NCI-H2171 (cell line): Measurements from ENCODE around the gene MYO3A.

Source experiments
- DNase-seq: peaks from one replicate; lab custom pipeline; 2025; lab: John Stamatoyannopoulos, UW

The MYO3A gene, protein sequence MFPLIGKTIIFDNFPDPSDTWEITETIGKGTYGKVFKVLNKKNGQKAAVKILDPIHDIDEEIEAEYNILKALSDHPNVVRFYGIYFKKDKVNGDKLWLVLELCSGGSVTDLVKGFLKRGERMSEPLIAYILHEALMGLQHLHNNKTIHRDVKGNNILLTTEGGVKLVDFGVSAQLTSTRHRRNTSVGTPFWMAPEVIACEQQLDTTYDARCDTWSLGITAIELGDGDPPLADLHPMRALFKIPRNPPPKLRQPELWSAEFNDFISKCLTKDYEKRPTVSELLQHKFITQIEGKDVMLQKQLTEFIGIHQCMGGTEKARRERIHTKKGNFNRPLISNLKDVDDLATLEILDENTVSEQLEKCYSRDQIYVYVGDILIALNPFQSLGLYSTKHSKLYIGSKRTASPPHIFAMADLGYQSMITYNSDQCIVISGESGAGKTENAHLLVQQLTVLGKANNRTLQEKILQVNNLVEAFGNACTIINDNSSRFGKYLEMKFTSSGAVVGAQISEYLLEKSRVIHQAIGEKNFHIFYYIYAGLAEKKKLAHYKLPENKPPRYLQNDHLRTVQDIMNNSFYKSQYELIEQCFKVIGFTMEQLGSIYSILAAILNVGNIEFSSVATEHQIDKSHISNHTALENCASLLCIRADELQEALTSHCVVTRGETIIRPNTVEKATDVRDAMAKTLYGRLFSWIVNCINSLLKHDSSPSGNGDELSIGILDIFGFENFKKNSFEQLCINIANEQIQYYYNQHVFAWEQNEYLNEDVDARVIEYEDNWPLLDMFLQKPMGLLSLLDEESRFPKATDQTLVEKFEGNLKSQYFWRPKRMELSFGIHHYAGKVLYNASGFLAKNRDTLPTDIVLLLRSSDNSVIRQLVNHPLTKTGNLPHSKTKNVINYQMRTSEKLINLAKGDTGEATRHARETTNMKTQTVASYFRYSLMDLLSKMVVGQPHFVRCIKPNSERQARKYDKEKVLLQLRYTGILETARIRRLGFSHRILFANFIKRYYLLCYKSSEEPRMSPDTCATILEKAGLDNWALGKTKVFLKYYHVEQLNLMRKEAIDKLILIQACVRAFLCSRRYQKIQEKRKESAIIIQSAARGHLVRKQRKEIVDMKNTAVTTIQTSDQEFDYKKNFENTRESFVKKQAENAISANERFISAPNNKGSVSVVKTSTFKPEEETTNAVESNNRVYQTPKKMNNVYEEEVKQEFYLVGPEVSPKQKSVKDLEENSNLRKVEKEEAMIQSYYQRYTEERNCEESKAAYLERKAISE (N-terminal part only)

DNA sequence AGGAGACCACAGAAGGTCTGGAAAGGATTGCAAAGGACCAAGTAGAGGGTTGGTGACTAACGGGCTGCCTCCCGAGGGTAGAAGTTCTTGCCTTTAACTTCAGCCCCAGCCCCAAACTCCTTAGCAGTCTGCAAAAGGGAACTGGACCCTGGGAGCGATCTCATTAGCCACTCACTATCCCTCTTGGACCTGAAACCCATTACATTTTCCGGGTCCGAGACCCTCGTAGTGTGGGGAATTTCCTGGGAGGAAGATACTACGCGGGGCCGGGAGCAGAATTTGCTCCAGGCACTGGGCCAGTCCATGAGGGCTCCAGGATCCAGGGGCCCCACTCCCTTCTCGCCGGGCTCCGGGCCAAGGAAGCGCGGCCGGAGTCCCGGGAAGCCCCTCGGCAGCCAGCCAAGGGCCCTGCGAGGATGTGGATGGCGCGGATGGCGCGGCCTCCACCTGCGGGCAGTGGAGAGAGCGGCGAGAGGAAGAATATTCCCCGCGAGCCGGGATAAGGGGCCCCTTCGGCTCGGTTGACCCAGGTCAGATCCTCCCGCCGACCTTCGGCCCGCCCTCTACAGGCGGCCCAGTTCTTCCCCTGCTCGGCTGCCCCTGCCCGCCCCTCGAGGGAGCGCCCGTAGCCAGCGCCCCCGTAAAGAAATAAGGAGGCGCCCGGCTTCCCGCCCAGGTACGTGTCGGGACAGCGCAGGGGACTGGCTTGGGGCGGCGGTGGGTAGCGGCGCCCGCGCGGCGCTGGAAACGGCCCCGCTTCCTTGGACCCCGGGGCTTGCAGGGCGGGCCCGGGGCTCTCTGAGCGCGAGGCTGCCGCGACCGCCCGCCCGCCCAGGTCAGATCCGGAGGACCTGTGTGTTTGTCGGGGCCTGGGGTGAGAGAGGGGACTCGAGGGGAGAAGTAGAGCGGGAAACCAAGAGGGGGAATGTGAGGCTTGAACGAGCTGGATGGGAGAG is at the start of gene MYO3A:
Gene MYO3A (plus strand): TSS at position 577 of the 956 bp plus-strand sequence. CDS start 17,882 bp downstream, outside the sequence.
- DNase-seq, result no peak

DNA sequence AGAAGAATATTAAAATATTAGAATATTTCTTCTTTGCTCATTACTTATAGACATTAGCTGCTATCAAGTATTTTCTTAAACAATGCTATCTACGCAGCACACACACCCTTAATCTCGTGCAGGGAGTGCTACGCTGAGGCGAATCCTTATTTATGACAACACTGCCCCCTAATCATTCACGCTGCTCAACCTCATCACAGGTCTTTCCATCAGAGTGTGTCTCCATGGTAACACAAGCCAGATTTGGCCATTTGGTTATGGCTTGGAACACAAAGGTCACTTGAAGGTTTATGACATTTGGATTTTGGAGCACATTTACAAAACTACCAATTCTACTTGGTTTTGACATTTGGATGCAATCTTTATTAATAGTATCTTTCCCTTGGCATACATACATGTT is 45.4 kb upstream of the MYO3A start:
- no peak for DNase-seq

DNA sequence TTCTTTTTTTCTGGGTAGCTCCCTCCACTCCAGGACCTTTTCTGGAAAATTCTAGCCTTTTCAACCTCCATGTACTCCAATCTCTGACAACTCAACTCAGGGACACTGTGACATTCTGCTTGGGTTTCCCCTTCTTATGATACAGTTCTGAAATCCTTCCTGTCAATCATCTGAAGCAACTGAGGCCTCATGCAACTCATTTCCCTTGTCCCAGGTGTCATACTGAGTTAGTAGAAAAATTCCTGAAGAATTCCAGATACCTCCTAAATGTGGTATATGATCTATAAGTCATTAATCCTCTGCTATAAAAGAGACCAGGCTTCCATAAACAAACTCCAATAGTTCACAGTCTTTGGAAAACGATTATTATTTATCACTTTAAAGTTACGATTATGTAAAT is 43.0 kb upstream of the MYO3A start:
- no peak for DNase-seq

DNA sequence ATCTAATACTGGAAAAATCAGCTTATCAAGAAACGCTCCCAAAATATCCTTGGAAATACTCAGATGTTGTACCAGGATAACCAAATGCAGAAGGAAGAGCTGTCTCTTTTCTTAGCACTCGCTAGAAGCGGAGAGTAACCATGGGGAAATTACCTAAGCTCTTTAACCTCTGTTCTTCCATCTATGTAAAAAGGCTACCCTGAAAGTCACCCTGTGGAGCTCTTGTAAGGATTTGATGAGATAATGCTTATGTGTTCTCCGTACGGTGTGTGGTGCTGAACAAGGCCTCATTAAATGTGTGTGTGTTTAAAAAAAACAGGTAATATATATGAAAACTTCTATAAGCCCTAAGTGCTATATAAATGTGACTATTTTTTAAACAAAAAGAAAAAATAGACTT is 38.2 kb upstream of the MYO3A start:
- DNase-seq, result no peak

DNA sequence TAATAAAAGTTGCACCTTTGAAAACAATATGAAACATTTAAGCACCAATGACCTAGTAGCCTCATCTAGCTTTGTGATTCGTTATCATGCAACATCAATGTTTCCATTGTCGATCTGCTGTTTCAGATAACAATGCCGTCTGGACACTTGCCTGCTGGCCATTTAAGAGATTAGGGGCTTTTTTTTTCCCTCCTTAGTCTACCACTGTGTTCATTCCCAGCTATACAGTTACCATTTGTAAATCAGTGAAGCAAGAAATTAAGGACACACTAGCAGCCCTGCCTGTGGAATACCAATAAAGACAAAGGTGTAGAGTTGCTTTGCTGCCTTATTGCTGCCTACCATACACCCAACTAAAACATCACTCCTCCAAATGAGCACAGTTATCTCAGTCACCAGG is 37.6 kb upstream of the MYO3A start:
- DNase-seq, result no peak

DNA sequence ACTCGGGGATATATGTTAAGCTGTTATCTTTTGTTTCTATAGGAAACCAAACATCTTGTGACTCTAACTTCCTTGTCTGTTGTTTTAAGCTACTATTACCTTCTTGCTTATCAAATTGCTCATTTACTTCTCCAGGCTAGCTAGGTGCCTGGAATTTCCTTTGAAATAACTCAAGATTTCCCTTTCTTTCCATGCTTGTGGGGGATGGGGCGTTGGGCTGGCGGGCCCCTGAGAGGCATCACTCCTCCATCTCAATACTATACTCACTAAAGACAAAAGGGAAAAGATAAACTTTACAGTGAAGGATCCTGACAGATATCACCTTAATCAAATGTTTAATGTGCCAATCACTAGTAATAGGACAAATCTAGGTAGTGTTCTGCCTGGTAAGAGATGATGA is 34.7 kb upstream of the MYO3A start:
- DNase-seq, result no peak

DNA sequence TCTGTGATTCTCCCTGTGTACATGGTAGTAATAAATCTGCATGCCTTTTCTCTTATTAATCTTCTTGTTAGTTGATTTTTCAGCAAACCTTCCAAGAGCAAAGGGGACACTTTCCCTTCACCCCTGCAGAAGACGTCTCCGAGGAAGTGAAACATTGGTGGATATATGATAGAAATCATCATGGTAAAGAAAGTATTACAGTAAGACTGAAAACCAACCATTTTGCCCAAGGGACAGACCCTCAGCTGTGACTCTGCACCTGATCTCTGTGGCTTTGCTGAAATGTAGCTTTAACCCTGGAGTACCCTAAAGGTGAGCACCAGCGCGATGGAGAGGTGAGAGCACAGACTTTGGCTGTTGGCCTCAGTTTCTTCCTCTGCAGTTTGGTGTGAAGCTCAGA is 32.8 kb upstream of the MYO3A start:
- no peak for DNase-seq

DNA sequence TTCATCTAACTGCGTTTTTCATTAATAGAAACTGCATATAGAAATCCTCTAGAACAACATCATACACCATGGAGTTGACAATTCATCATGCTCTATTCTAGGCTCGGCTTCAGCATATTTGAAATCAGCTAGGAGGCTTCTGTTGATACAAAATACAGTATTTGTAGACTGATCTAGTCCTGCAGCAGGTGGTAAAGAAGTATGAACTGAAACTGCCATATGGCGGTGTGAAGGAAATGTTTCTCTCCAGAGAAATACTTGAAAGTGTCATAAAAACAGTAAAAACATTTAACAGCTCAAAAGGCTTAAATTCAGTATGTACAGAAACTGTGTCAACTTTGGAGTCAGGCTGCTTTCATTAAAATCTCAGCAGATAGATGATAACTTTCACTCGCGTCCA is 32.0 kb upstream of the MYO3A start:
- no peak for DNase-seq

DNA sequence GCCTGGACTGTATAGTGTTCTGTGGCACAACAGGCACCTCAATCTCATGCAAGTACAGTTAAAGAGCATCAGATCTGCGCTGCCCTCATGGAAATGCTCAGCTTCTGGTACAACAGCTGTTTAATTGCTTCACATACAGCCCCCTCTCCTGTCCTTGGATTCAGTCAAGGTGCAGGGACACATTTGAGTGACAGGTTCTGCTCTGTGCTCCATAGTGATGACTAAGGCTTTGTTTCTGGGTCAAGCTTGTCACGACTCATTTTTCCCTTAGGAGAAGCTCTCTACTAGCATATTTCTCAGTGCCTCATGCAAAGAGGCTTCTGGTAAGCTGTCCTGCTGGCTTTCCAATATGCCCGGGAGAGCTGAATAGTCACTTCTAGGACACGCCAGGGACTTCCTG is 26.8 kb upstream of the MYO3A start:
- DNase-seq, result no peak

DNA sequence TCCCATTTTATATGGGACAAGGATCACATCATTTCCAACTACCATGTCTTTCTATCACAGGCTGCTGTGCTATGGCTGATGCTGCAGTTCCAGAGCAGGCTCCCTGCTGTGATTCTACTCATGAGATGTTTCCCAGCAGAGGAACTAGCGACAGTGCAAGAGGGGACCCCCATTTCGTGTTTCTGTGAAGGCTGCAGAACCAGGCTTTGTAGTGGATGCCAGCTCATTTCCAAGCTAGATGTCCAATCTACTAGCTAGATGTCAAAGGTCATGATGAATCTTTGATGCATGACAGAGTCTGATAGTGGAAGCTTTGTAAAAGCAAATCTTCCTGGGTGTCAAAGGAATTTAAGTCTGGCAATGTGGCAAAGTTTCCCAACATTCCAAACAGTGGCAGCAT is 21.2 kb upstream of the MYO3A start:
- no peak for DNase-seq

DNA sequence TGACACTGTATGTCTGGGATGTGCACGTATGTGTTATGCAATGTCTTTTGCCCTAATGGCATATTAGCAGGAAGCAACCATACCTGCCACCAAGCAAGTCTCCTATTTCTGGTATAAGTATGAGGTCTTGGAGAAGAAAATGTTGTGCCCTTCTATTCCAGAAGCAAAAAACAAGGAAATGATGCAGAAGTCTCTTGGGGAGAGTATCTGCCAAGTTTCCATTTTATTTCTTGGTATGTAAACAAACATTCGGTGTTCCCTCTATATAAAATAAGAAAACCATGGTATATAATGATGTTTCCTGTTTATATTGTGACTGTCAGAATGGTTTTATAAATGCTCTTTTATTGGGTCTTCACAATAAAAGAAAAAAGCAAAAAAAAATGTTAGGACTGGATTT is 19.3 kb upstream of the MYO3A start:
- DNase-seq, result no peak

DNA sequence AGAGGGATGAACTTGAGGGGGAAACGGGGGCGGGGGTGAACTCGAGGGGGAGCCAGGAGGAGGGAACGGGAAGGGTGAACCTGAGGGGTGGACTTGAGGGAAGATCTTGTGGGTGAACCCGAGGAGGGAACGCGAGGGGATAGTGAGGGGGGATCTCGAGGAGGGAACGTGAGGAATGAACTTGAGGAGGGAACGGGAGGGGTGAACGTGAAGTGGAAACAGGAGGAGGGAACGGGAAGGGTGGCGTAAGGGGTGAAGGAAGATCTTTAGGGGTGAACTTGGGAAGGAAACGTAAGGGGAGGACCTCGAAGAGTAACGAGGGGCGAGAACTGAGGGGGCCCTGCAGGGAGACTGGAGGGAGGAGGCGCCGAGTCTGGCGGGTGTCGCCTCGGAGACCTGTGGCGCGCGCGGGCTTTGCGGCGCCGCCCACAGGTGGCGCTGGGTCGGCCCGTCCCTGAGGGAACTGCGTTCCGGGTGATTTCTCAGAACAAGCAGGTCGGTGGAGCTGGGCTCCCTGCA is 651 bp downstream of the MYO3A start:
- no peak for DNase-seq

DNA sequence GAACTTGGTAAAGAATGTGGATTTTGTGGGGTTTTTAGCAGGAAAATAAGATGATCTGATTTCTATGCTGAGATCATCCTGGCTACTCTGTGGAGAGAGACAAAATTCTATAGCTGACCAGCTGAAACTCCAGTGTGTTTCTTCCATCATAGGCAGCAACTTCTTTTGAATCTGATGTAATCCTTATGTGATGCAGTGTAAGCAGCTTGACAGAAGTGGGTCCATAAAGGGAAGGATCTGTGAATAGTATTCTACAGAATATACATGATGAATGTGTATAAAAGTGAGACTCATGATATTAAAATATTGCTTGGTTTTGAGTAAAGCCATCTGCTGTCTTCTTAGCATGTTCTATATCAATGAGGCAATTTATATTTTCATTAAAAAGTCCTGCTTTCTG is 4.4 kb downstream of the MYO3A start:
- DNase-seq, result no peak

DNA sequence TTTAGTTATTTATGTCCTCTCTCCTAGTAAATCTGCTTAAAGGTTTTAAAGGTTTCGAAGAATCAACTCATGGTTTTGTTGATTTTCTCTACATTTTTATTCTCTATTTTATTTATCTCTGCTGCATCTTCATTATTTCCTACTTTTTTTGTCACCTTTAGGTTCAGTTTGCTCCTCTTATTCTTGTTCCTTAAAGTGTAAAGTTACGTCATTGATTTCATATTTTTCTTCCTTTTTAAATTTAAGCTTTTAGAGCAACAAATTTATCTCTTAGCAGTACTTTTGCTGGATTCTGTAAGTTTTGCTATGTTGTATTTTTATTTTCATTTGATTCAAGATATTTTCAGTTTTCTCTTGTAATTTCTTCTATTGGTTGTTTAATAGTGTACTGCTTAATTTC is 10.7 kb downstream of the MYO3A start:
- no peak for DNase-seq

DNA sequence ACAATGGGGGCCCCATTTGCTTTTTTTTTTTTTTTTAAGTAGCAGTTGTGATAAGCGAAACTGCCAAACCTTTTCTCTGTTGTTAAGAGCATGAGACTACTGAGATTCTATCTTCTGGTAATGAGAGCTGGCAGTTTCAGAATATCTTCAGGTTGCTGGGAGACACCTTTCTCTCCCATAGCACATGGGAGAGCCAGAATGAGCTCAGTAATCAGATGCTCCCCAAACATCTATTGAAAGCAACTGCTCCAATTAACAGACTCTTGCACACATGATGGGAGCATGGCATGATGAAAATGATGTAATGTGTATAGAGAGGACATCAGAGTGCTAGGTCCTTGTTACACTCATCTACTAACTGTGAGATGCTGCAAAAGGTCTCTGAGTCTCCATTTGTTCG is 18.8 kb downstream of the MYO3A start:
- no peak for DNase-seq

DNA sequence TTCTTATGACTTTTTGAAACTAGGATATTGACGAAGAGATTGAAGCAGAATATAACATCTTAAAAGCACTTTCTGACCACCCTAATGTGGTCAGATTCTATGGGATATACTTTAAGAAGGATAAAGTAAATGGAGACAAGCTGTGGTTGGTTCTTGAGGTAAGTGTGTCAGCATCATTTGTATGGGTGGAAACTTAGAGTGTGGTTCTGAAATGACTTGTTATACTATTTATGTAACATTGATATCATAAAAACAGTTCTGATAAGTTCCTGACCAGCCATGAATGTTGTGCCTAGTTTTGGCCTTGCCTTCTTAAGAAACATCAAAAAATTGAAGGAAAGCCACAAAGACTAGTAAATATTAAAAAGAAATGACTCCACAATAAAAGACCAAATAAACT is 20.8 kb downstream of the MYO3A start:
- no peak for DNase-seq

DNA sequence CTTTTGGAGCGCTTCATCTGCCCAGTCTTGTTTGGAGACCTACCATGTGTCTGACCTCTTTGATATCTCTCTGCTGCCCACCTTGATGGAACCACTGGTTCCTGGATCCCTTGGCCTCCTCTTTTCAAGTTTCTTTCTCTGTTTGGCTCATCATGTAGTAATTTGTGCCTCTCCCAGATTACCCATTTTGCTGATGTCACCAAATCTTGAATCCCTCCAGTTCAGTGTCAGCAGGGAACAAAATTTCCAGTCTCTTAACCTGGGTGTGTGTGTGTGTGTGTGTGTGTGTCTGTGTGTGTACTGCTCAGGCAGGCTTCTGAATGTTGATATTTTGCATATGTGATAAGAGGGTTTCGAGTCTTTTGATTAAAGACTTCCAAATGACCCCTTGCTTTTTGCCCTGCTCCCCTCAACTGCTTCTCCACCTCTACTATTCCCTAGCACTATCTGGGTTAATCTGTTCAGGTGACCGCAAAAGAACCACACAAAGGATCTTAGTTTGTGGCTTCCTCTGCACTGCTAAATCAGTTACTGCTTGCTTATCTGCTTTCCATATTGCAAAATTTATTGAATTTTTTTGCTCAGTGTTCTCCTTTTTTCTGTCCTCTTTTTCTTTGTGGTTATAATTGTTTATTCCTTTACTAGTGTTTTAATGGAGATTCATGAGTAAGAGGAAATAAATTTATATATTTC is 25.7 kb downstream of the MYO3A start:
- DNase-seq, result no peak

DNA sequence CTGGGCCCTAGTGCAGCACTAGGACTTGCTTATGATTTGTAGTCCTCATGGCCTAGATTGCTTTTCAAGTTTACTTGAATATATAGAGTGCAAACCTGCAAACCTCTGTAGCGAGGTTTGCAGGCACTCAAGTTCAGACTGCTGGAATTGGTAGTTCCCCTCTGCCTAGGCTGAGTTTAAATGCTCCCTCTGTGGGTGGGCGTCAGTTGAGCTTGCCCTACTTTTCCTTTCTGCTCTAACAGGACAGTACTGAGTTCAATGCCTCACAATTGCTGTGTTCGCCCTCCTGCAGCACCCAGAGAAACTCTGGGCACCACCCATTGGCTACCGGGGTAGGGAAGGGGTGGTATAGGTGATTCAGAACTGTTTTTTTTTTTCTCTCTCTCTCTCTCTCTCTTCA is 31.6 kb downstream of the MYO3A start:
- DNase-seq, result no peak

DNA sequence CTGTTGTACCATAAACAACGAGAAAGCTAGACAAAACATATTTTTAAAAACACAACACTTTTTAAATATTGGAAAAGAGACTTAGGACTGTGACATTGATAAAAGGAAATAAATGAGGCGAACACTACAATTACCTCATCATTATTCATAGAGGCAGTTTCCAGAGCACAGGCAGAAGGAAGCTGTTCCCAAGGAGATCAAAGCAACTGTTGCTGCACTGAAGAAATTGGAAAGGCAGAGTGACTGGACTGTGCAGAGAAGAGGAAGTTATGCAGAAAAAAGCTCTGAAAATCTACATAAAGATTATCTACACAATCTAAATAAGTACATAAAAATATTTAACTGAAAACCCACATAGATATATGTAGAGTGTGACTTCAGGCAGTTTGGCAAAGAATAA is 32.8 kb downstream of the MYO3A start:
- no peak for DNase-seq

DNA sequence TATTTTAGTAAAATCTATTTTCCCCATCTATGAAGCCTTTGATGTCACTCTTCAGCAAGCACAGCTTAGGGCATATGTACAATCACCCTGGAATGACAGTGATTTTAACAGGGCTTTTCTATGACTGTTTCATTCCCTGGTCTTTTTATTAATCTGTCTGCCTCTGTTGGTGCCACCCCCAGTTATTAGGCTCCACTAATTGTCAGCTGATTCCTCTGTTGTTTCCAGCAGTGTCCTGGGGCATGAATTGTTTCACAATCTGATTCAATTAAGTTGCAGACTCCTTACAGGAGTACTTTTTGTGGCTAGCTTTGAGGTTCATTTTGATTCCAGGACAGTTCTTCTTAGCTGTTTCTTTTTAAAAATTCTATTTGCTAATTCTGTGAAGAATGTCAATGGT is 38.6 kb downstream of the MYO3A start:
- DNase-seq, result no peak
